ENCODE data around the gene PIF1.

- no peak for TF ChIP-seq POLR2A (IDR thresholded peaks at IDR 0.05)
- no peak for TF ChIP-seq CTCF (IDR thresholded peaks at IDR 0.05)
- no peak for TF ChIP-seq EP300 (IDR thresholded peaks at IDR 0.05)
Observed at GRCh38 chr15:64845183-64845611, 19.8 kb upstream of the PIF1 start.

Data from ovary (tissue), 3 donors.